Thymus (tissue), 11 donors: ENCODE measurements around the gene TUBB. TPM values are rescaled to one million over a fixed set of nuclear protein-coding genes. Genes with fewer than 3 reads are reported as not detected.
"Not testable (repeated sequence)": the region's sequence is repeated elsewhere in the genome, so short reads cannot be mapped to it uniquely, and the experiment has no call there.

Source experiments
- DNase-seq, 9 donors: peaks; one replicate each; pipeline ENCODE4 v3.0.0-alpha.2; 2013; ENCODE audit warnings: low spot score in 9 of 9, low read depth in 6 of 9, missing footprints in 1 of 9
- H3K27ac ChIP-seq, 2 donors: one replicate each; pipeline ENCODE4 v1.5.1; 2013; ENCODE audit warnings: control low read depth in 1 of 2, low read depth in 1 of 2, low read length in 1 of 2, mild to moderate bottlenecking in 1 of 2, moderate library complexity in 1 of 2
- H3K27me3 ChIP-seq, 2 donors: one replicate each; pipeline ENCODE4 v1.5.1; 2013; ENCODE audit warnings: low read length in 1 of 2; ENCODE audit not compliant: control insufficient read depth in 2 of 2, insufficient read depth in 1 of 2
- H3K36me3 ChIP-seq, 2 donors: one replicate each; pipeline ENCODE4 v1.5.1; 2013; ENCODE audit warnings: low read length in 1 of 2, mild to moderate bottlenecking in 1 of 2, moderate library complexity in 1 of 2; ENCODE audit not compliant: control insufficient read depth in 2 of 2, insufficient read depth in 2 of 2
- H3K4me1 ChIP-seq, 2 donors: one replicate each; pipeline ENCODE4 v1.5.1; 2013; ENCODE audit warnings: low read length in 2 of 2; ENCODE audit not compliant: control insufficient read depth in 2 of 2, insufficient read depth in 2 of 2
- H3K4me3 ChIP-seq, 2 donors: one replicate each; pipeline ENCODE4 v1.5.1; 2013; ENCODE audit warnings: low read length in 2 of 2, control low read depth in 1 of 2, mild to moderate bottlenecking in 1 of 2
- H3K9me3 ChIP-seq, 2 donors: one replicate each; pipeline ENCODE4 v1.5.1; 2013; ENCODE audit warnings: low read length in 1 of 2, mild to moderate bottlenecking in 1 of 2; ENCODE audit not compliant: control insufficient read depth in 2 of 2, insufficient read depth in 1 of 2
- WGBS: extraction: QIAGEN DNeasy Blood & Tissue Kit; methylation state at CpG from one replicate; pipeline ENCODE4 v1.1.7; 2013; 5-methylcytosine and 5-hydroxymethylcytosine counted together
- polyA plus RNA-seq: library from polyadenylated mRNA; stranded (reverse); fragments of 200-250 nt; gene quantifications from one replicate; pipeline ENCODE4 v1.2.3, GENCODE V29; 2013
- total RNA-seq: library from RNA; stranded (reverse); fragments of 120-200 nt; gene quantifications from one replicate; pipeline ENCODE4 v1.2.4, GENCODE V29; 2013
- donor health status: healthy.

Gene TUBB
- total and polyA plus RNA-seq, 2 donors: 137 to 691 TPM

- peaks cover 33 to 64% of the 10 kb centered on the region in 2 donors for H3K36me3 ChIP-seq
- peak overlapping the region in 1 of 2 donors; percentile 99 for H3K4me3 ChIP-seq
- peaks cover 5 to 51% of the 10 kb centered on the region in 2 donors for H3K4me1 ChIP-seq
- WGBS: 92% methylated on average over 16 of the region's 16 CpGs
- H3K27me3 ChIP-seq, H3K9me3 ChIP-seq, DNase-seq: not testable (repeated sequence)
- peak overlapping the region in 1 of 2 donors; percentile 3 for H3K27ac ChIP-seq
Measured at GRCh38 chr6:30723159-30723842, 3.1 kb downstream of the TUBB start.

- peaks cover 5 to 43% of the 10 kb centered on the region in 2 donors for H3K4me1 ChIP-seq
- peaks cover 33 to 64% of the 10 kb centered on the region in 2 donors for H3K36me3 ChIP-seq
- not testable (repeated sequence) for DNase-seq, H3K4me3 ChIP-seq, H3K27ac ChIP-seq, H3K27me3 ChIP-seq, H3K9me3 ChIP-seq
- WGBS: 92% methylated on average over 29 of the region's 29 CpGs
Measured at GRCh38 chr6:30723843-30724741, 3.9 kb downstream of the TUBB start.

- Histone ChIP-seq H3K4me3 (no peak overlapping the region), H3K27me3 (no peaks in the 10 kb centered on the region), H3K9me3 (no peaks in the 10 kb centered on the region), H3K27ac (no peak overlapping the region), H3K36me3 (peaks cover 39 to 72% of the 10 kb centered on the region in 2 donors), H3K4me1 (peaks cover 5 to 37% of the 10 kb centered on the region in 2 donors)
- WGBS: 76% methylated on average over 6 of the region's 6 CpGs
- DNase-seq: no peak
Measured at GRCh38 chr6:30724906-30725667, 4.9 kb downstream of the TUBB start.

- Histone ChIP-seq H3K9me3 (no peaks in the 10 kb centered on the region), H3K27ac (peak overlapping the region; percentile 0 to 1), H3K36me3 (peaks cover 44 to 80% of the 10 kb centered on the region in 2 donors), H3K4me3 (no peak overlapping the region), H3K27me3 (no peaks in the 10 kb centered on the region), H3K4me1 (peaks cover 12 to 45% of the 10 kb centered on the region in 2 donors)
- 93% methylated on average over 3 of the region's 3 CpGs for WGBS
- no peak for DNase-seq
Measured at GRCh38 chr6:30725713-30726505, 5.8 kb downstream of the TUBB start.

GRCh38 chr6:30726506-30727413, 6.6 kb downstream of the TUBB start:
- 97% methylated on average over 11 of the region's 11 CpGs for WGBS
- no peaks in the 10 kb centered on the region for H3K27me3 ChIP-seq
- no peak overlapping the region for H3K4me3 ChIP-seq
- peaks cover 12 to 49% of the 10 kb centered on the region in 2 donors for H3K4me1 ChIP-seq
- H3K9me3 ChIP-seq: no peaks in the 10 kb centered on the region
- H3K36me3 ChIP-seq: peaks cover 41 to 80% of the 10 kb centered on the region in 2 donors
- H3K27ac ChIP-seq: peak overlapping the region in 1 of 2 donors; percentile 11
- no peak for DNase-seq

GRCh38 chr6:30727920-30728553, 7.9 kb downstream of the TUBB start:
- WGBS: 75% methylated on average over 7 of the region's 7 CpGs

GRCh38 chr6:30730601-30731435, 10.7 kb downstream of the TUBB start:
- Histone ChIP-seq H3K27me3 (no peaks in the 10 kb centered on the region), H3K36me3 (peaks cover 27 to 57% of the 10 kb centered on the region in 2 donors), H3K9me3 (no peaks in the 10 kb centered on the region), H3K4me1 (peaks cover 7 to 22% of the 10 kb centered on the region in 2 donors), H3K27ac (peak overlapping the region; percentile 8 to 25), H3K4me3 (peak overlapping the region; percentile 16 to 36)
- DNase-seq: peak in 5 of 9 donors; percentile 80 to 92 (median 87)
- WGBS: 34% methylated on average over 30 of the region's 30 CpGs

More at GRCh38 chr6:30727920-30728553, 7.9 kb downstream of the TUBB start:
- H3K27me3 ChIP-seq: no peaks in the 10 kb centered on the region
- H3K27ac ChIP-seq: no peak overlapping the region
- peaks cover 40 to 72% of the 10 kb centered on the region in 2 donors for H3K36me3 ChIP-seq
- DNase-seq: no peak
- no peaks in the 10 kb centered on the region for H3K9me3 ChIP-seq
- H3K4me1 ChIP-seq: peaks cover 7 to 37% of the 10 kb centered on the region in 2 donors
- H3K4me3 ChIP-seq: no peak overlapping the region
